ENCODE measurements around the gene PSMA5. TPM values are rescaled to one million over a fixed set of nuclear protein-coding genes. Genes with fewer than 3 reads are reported as not detected.

Gene PSMA5
- total and polyA plus RNA-seq, 2 of the 13 experiments (the other 11 are each of a cell fraction or from before 2014, with no cell fraction given), result 140 to 169 TPM

DNA sequence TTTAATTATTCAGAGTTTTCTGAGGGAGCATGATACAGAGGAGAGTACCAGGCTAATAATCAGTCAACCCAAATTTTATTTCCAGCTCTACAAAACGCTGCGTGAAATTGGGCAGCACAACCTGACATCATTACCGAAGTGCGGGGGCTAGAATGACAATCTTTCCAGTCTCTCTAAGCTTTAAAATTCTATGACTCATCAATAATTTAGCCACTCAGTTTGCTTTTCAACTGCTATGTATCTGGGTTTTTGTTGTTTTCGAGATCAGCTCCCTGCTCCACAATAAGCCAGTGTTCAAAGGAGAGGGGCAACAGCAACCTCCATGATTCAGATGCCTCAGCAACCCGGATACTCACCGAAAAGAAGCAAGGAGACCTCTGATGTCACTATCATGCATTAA lies 42.4 kb downstream of the PSMA5 start (continued):
- TF ChIP-seq, protein P1, sequence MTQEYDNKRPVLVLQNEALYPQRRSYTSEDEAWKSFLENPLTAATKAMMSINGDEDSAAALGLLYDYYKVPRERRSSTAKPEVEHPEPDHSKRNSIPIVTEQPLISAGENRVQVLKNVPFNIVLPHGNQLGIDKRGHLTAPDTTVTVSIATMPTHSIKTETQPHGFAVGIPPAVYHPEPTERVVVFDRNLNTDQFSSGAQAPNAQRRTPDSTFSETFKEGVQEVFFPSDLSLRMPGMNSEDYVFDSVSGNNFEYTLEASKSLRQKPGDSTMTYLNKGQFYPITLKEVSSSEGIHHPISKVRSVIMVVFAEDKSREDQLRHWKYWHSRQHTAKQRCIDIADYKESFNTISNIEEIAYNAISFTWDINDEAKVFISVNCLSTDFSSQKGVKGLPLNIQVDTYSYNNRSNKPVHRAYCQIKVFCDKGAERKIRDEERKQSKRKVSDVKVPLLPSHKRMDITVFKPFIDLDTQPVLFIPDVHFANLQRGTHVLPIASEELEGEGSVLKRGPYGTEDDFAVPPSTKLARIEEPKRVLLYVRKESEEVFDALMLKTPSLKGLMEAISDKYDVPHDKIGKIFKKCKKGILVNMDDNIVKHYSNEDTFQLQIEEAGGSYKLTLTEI (CRISPR knock-in tag; conservative IDR thresholded peaks at IDR 0.05), result no peak

DNA sequence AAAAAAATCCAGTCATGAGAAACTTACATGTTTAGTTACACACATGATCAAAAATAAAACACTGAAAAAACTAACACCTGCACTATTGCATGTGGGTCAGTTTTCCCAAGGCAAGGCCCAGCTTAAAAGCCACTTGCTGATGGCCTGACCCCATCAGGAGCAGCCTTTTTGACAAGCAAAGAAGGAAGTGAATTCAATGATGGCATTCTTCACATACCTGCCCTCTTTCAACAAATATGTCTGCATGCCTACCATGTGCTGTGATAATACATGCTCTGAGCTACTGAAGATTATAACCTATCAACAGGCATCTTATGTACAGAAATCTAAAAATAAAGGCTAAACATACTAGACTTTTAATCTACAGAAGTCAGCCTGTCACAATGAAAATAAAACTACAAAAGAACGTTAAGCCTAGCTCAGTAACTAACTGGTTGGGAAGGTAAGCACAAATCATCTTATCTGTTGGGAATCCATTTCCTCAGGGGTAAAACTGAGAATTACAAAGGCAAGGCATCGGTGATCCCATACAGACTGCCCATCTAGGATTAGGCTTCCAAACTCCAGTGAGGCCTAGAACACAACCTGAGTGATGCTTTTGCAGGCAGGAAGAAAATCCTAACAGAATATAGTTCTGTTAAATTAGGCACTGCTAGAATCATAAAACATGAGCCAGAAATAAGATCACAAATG lies 43.0 kb downstream of the PSMA5 start:
- in situ Hi-C loops (cut with HindIII; ENCODE audit: extremely low pct_ligation_motif_present, low pct_unique_long_range_greater_than_20kb) (no loop called here), intact Hi-C loops (cut with micrococcal nuclease; ENCODE audit: unreplicated experiment) (no loop called here)
- Histone ChIP-seq H3K9me3 (ENCODE audit: low read length) (no peaks in the 10 kb centered on the region), H3K4me2 (ENCODE audit: low read depth, low read length) (no peak overlapping the region; the same call in 1 of the 2 replicates), H3K27me3 (ENCODE audit: control insufficient read depth in 1 of 2, insufficient read depth in 2 of 2, low read length in 2 of 2) (no peaks in the 10 kb centered on the region), H3K4me3 (replicated peaks in 1 of 3; ENCODE audit: insufficient read depth in 1 of 3, low read depth in 2 of 3, low read length in 3 of 3) (no peak overlapping the region), H3K36me3 (replicated peaks in 1 of 2; ENCODE audit: control insufficient read depth in 1 of 2, insufficient read depth in 2 of 2, low read length in 2 of 2) (0 out of 5 replicates have a peak, but pooled peaks cover 0 to 3% of the 10 kb centered on the region in 2 experiments), H3K4me1 (ENCODE audit: insufficient read depth, low read length) (peaks cover 89% of the 10 kb centered on the region), H2AFZ (ENCODE audit: low read length) (no peak overlapping the region), H3K27ac (ENCODE audit: extremely low read length, insufficient read depth, low read length) (peak overlapping the region; percentile 28), H3K79me2 (ENCODE audit: insufficient read depth, low read length) (peaks cover 92% of the 10 kb centered on the region), H4K20me1 (ENCODE audit: insufficient read depth, low read length) (0 out of 2 replicates have a peak, but pooled peaks cover 5% of the 10 kb centered on the region), H3K9ac (ENCODE audit: insufficient read depth, low read depth, low read length) (no peak overlapping the region)
- ChIA-PET POLR2A (interaction anchor here (1.2 to 1.7 kb wide), 3 partner anchors 10 to 84 kb away, joined by 3 to 9 read pairs (median 4); no protein-coding TSS in a partner anchor), CTCF (ENCODE audit: low intra/inter-chr PET ratio, low total read pairs) (no interaction called here)
- DNase-seq (ENCODE audit: low spot score) (peak; percentile 71), FAIRE-seq (peak; percentile 61), ATAC-seq (peak; percentile 89)
- 42% methylated on average over 2 of the region's 2 CpGs for WGBS (ENCODE audit: low lambda C conversion rate)
- no TSS peak for BruUV-seq (replicated peaks)
- TF ChIP-seq NR2F6 (IDR thresholded peaks at IDR 0.05), result no peak
- TF ChIP-seq NR2F6 (CRISPR knock-in tag; IDR thresholded peaks at IDR 0.05), result peak; percentile 63; the same call in 1 of the 2 replicates
- TF ChIP-seq NFKBIZ (CRISPR knock-in tag; IDR thresholded peaks at IDR 0.05), result no peak
- no peak for TF ChIP-seq ZFP90 (CRISPR knock-in tag; IDR thresholded peaks at IDR 0.05; ENCODE audit: borderline replicate concordance)
- TF ChIP-seq ZC3H13 (CRISPR knock-in tag; IDR thresholded peaks at IDR 0.05), result no peak
- TF ChIP-seq, protein P2, sequence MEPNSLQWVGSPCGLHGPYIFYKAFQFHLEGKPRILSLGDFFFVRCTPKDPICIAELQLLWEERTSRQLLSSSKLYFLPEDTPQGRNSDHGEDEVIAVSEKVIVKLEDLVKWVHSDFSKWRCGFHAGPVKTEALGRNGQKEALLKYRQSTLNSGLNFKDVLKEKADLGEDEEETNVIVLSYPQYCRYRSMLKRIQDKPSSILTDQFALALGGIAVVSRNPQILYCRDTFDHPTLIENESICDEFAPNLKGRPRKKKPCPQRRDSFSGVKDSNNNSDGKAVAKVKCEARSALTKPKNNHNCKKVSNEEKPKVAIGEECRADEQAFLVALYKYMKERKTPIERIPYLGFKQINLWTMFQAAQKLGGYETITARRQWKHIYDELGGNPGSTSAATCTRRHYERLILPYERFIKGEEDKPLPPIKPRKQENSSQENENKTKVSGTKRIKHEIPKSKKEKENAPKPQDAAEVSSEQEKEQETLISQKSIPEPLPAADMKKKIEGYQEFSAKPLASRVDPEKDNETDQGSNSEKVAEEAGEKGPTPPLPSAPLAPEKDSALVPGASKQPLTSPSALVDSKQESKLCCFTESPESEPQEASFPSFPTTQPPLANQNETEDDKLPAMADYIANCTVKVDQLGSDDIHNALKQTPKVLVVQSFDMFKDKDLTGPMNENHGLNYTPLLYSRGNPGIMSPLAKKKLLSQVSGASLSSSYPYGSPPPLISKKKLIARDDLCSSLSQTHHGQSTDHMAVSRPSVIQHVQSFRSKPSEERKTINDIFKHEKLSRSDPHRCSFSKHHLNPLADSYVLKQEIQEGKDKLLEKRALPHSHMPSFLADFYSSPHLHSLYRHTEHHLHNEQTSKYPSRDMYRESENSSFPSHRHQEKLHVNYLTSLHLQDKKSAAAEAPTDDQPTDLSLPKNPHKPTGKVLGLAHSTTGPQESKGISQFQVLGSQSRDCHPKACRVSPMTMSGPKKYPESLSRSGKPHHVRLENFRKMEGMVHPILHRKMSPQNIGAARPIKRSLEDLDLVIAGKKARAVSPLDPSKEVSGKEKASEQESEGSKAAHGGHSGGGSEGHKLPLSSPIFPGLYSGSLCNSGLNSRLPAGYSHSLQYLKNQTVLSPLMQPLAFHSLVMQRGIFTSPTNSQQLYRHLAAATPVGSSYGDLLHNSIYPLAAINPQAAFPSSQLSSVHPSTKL (CRISPR knock-in tag; IDR thresholded peaks at IDR 0.05), result 0 out of 2 replicates have a peak, but pooled peaks have one; percentile 35
- peak; percentile 34; the same call in 1 of the 2 replicates for TF ChIP-seq FOXA3 (CRISPR knock-in tag; IDR thresholded peaks at IDR 0.05)
- no peak for TF ChIP-seq CAMTA2 (CRISPR knock-in tag; IDR thresholded peaks at IDR 0.05; ENCODE audit: borderline replicate concordance)
- TF ChIP-seq, protein P3, sequence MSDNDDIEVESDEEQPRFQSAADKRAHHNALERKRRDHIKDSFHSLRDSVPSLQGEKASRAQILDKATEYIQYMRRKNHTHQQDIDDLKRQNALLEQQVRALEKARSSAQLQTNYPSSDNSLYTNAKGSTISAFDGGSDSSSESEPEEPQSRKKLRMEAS (IDR thresholded peaks at IDR 0.05), result peak; percentile 56; the same call in 1 of the 2 replicates
- 0 out of 2 replicates have a peak, but pooled peaks have one; percentile 30 for TF ChIP-seq ARNTL (CRISPR knock-in tag; IDR thresholded peaks at IDR 0.05)
- TF ChIP-seq, protein P4, sequence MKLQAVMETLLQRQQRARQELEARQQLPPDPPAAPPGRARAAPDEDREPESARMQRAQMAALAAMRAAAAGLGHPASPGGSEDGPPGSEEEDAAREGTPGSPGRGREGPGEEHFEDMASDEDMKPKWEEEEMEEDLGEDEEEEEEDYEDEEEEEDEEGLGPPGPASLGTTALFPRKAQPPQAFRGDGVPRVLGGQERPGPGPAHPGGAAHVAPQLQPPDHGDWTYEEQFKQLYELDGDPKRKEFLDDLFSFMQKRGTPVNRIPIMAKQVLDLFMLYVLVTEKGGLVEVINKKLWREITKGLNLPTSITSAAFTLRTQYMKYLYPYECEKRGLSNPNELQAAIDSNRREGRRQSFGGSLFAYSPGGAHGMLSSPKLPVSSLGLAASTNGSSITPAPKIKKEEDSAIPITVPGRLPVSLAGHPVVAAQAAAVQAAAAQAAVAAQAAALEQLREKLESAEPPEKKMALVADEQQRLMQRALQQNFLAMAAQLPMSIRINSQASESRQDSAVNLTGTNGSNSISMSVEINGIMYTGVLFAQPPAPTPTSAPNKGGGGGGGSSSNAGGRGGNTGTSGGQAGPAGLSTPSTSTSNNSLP (IDR thresholded peaks at IDR 0.05; ENCODE audit: low read depth, low read length), result 0 out of 2 replicates have a peak, but pooled peaks have one; percentile 37
- 0 out of 2 replicates have a peak, but pooled peaks have one; percentile 19 for TF ChIP-seq ATF1 (CRISPR knock-in tag; IDR thresholded peaks at IDR 0.05)
- 0 out of 2 replicates have a peak, but pooled peaks have one; percentile 30 for TF ChIP-seq ZFX (CRISPR knock-in tag; IDR thresholded peaks at IDR 0.05; ENCODE audit: low read depth)
- TF ChIP-seq MXI1 (IDR thresholded peaks at IDR 0.05; ENCODE audit: borderline replicate concordance, low read depth, low read length), result peak; percentile 46; the same call in 1 of the 3 replicates
